Central memory CD8-positive, alpha-beta T cell (primary cell): Measurements from ENCODE around the gene EGLN2.

Experiments used
- ATAC-seq: fragments of 150-1000 bp; cut with Tn5 transposase; replicated peaks from 2 replicates; pipeline ENCODE4 v1.10.0; 2022; ENCODE audit warnings: mild to moderate bottlenecking, moderate FRiP score, moderate number of reproducible peaks; ENCODE audit not compliant: poor library complexity, severe bottlenecking; ENCODE audit errors: extremely low read depth
- DNase-seq, 2 donors: peaks; one replicate each; pipeline ENCODE4 v3.0.0; 2021; ENCODE audit warnings: low spot score in 2 of 2
- H3K27ac Mint-ChIP-seq: one replicate; pipeline ENCODE4 v1.8.0; 2022; ENCODE audit warnings: low read depth, mild to moderate bottlenecking, moderate library complexity, mixed read lengths
- H3K27me3 Mint-ChIP-seq: one replicate; pipeline ENCODE4 v1.8.0; 2022; ENCODE audit warnings: mixed read lengths
- H3K36me3 Mint-ChIP-seq: one replicate; pipeline ENCODE4 v1.8.0; 2022; ENCODE audit warnings: mild to moderate bottlenecking, moderate library complexity, mixed read lengths; ENCODE audit not compliant: insufficient read depth
- H3K4me1 Mint-ChIP-seq: one replicate; pipeline ENCODE4 v1.8.0; 2022; ENCODE audit warnings: mixed read lengths
- H3K4me3 Mint-ChIP-seq: one replicate; pipeline ENCODE4 v1.8.0; 2022; ENCODE audit warnings: mild to moderate bottlenecking, moderate library complexity, mixed read lengths
- H3K9me3 Mint-ChIP-seq: one replicate; pipeline ENCODE4 v1.8.0; 2022; ENCODE audit warnings: mixed read lengths

EGLN2 gene

GRCh38 chr19:40800339-40800996 lies 1.5 kb downstream of the EGLN2 start:
- DNase-seq (no peak), ATAC-seq (no peak)
- Mint-ChIP-seq H3K4me3 (peak overlapping the region; percentile 98), H3K27ac (peak overlapping the region; percentile 97), H3K4me1 (peaks cover 65% of the 10 kb centered on the region), H3K9me3 (no peaks in the 10 kb centered on the region), H3K36me3 (peaks cover 63% of the 10 kb centered on the region), H3K27me3 (no peaks in the 10 kb centered on the region)

GRCh38 chr19:40800997-40801377 lies 2.0 kb downstream of the EGLN2 start:
- peak overlapping the region; percentile 97 for H3K27ac Mint-ChIP-seq
- no peaks in the 10 kb centered on the region for H3K9me3 Mint-ChIP-seq
- H3K27me3 Mint-ChIP-seq, result no peaks in the 10 kb centered on the region
- DNase-seq (no peak), ATAC-seq (no peak)
- peaks cover 64% of the 10 kb centered on the region for H3K36me3 Mint-ChIP-seq
- H3K4me3 Mint-ChIP-seq, result peak overlapping the region; percentile 98
- H3K4me1 Mint-ChIP-seq, result peaks cover 71% of the 10 kb centered on the region

- peak overlapping the region; percentile 97 for H3K27ac Mint-ChIP-seq
- ATAC-seq (no peak), DNase-seq (no peak)
- peaks cover 65% of the 10 kb centered on the region for H3K36me3 Mint-ChIP-seq
- no peaks in the 10 kb centered on the region for H3K9me3 Mint-ChIP-seq
- peaks cover 77% of the 10 kb centered on the region for H3K4me1 Mint-ChIP-seq
- H3K4me3 Mint-ChIP-seq, result peak overlapping the region; percentile 98
- no peaks in the 10 kb centered on the region for H3K27me3 Mint-ChIP-seq
These were observed 2.7 kb downstream of the EGLN2 start for GRCh38 chr19:40801426-40802299.

DNA sequence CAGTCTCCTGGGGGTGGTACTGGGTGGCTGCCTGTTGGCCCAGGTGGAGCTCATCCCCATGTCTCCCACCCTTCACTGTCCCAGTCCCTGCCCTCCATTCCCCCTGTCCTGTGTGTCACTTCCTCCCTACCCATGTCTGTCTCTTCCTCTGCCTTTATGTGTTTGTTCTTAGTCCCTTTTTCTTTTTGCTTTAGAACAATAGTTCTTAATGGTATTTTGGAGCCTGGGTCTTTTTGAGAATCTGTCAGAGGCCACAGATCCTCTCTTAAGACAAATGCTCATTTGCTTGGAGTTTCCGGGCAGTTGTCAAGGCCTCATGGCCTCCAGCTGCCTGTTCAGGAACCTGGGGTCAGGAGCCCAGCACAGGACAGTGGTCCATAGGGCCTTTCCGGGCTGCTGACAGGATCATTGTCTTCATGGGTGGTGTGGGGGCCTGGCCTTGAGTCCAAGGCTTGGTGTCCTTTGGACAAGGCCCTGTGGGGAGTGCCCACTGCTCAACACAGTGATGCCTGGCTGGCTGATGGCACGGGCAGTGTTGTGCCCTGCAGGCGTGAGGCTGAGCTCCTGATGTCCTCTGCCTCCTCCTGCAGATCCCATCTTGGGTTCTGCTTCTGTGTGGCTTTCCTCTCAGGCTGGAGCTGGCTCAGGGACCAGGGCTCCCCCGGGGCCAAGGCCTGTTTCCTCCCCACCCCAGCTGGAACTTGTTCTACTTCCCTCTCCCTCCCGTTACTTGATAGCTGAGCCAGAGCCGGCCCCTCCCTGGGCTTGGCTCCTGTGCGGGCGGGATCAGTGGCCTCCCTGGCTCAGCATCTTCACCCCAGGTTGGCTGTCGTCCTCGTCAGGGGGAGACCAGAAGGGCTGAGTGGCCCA lies 3.5 kb downstream of the EGLN2 start:
- Mint-ChIP-seq H3K4me3 (peak overlapping the region; percentile 98), H3K4me1 (peaks cover 86% of the 10 kb centered on the region), H3K27me3 (no peaks in the 10 kb centered on the region), H3K36me3 (peaks cover 71% of the 10 kb centered on the region), H3K27ac (peak overlapping the region; percentile 97), H3K9me3 (no peaks in the 10 kb centered on the region)
- DNase-seq (no peak), ATAC-seq (no peak)

GRCh38 chr19:40803170-40803856 lies 4.3 kb downstream of the EGLN2 start:
- DNase-seq (no peak), ATAC-seq (no peak)
- Mint-ChIP-seq H3K36me3 (peaks cover 71% of the 10 kb centered on the region), H3K27ac (peak overlapping the region; percentile 97), H3K9me3 (no peaks in the 10 kb centered on the region), H3K4me1 (peaks cover 89% of the 10 kb centered on the region), H3K4me3 (peak overlapping the region; percentile 98), H3K27me3 (no peaks in the 10 kb centered on the region)

DNA sequence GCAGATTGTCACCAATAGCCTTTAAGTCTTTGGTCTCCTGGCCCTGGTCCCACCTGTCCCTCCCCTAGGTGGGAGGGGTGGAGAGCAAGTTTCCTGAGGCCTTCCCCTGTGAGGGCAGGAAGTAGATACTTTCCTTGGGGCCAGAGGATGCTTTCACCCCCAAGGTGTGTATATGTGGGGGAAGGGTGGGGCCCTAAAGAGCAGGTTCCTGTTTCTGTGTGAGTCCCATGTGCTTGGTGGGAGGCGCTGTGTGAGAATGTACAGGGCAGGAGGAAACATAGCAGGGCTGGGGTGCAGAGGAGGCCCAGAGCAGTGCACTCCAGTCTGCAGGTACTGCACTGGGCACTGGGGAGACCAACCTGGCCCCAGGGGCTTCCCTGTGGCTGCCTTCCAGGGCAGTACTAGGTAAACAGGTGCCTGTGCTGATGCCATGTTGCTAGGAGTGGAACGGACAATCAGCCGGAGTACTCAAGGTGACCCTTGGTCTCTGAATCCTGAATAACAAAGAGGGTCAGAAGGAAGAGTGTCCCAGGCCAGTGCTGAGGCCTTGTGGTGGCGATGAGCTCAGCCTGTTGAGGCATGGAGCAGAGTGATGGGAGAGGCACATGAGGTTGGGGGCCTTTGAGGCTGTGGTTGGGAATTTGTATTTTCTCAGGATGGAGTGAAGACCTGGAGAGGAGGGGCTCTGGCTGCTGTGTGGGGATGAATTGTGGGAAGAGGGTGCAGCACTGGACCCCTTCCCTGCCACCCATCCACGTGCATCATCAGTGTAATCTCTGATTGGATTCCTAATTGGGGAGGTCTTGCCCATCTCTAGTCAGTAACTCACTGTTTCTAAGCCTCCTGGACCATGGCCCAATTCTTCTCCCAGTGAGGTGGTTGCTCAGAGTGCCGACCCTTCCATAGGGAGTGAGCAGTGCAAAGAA lies 5.1 kb downstream of the EGLN2 start:
- no peaks in the 10 kb centered on the region for H3K27me3 Mint-ChIP-seq
- H3K27ac Mint-ChIP-seq, result peak overlapping the region; percentile 97
- no peaks in the 10 kb centered on the region for H3K9me3 Mint-ChIP-seq
- peaks cover 67% of the 10 kb centered on the region for H3K36me3 Mint-ChIP-seq
- DNase-seq (peak in 1 of 2 donors; percentile 69), ATAC-seq (peak; percentile 64)
- peak overlapping the region; percentile 98 for H3K4me3 Mint-ChIP-seq
- H3K4me1 Mint-ChIP-seq, result peaks cover 86% of the 10 kb centered on the region

DNA sequence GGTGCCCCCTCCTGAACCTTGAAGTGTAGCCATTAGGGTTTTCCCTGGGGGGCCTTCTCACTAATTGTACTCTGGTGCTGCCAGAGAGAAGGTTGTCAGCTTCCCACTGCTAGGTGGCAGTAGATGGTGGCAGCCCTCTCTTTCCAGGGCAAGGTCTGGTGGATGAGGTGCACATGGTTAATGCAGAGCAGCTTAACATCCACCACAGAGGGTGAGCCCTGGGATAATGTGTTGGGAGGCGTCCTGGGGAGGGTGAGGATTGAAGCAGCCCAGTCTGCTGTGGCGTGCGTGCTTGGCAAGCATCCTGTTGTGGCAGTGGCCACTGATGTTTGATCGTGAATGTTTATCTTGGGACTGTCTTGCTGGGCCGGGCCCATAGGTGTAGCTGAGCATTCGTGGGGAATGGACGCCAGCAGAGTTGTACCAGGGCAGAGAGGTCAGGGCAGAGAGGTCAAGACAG lies 5.8 kb downstream of the EGLN2 start:
- peaks cover 68% of the 10 kb centered on the region for H3K36me3 Mint-ChIP-seq
- ATAC-seq, result no peak
- peaks cover 85% of the 10 kb centered on the region for H3K4me1 Mint-ChIP-seq
- DNase-seq, result no peak
- H3K9me3 Mint-ChIP-seq, result no peaks in the 10 kb centered on the region
- H3K27ac Mint-ChIP-seq, result peak overlapping the region; percentile 97
- peak overlapping the region; percentile 98 for H3K4me3 Mint-ChIP-seq
- no peaks in the 10 kb centered on the region for H3K27me3 Mint-ChIP-seq

DNA sequence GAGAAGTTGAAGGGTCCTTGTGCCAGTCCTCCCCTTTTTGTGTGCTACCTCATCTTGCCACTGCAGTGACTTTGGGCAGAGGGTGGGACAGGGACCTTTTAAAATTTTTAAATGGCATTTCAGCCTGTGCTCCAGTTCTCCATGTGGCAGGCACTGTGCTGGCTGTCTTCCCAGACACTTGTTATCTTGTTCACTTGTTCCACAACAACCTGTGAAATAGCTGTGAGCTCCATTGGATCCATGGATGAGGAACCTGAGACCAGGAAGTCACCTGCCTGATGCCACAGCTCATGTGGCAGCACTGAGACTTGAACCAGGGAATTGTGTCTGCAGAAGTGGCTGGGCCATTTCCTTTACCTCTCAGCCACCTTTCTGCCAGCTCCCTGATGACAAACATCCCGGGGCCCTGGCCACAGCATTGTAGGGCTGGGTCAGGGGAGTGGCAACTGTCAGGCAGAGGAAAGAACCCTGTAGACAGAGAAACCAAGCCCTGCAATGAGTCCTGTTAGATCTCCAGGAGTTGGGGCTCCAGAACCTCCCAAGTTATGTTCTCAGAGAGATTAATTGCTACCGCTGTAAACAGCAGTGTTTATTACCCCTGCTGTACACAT lies 6.4 kb downstream of the EGLN2 start:
- DNase-seq (no peak), ATAC-seq (no peak)
- Mint-ChIP-seq H3K4me1 (peaks cover 84% of the 10 kb centered on the region), H3K27ac (peak overlapping the region; percentile 97), H3K27me3 (no peaks in the 10 kb centered on the region), H3K9me3 (no peaks in the 10 kb centered on the region), H3K36me3 (peaks cover 66% of the 10 kb centered on the region), H3K4me3 (peak overlapping the region; percentile 98)

- Mint-ChIP-seq H3K4me1 (peaks cover 85% of the 10 kb centered on the region), H3K4me3 (peak overlapping the region; percentile 70), H3K27ac (peak overlapping the region; percentile 97), H3K36me3 (peaks cover 60% of the 10 kb centered on the region), H3K27me3 (no peaks in the 10 kb centered on the region), H3K9me3 (no peaks in the 10 kb centered on the region)
- DNase-seq, result peak; percentile 64 to 67
- peak; percentile 50 for ATAC-seq
These were observed 7.6 kb downstream of the EGLN2 start for GRCh38 chr19:40806423-40807146.

GRCh38 chr19:40807147-40808020 lies 8.4 kb downstream of the EGLN2 start:
- DNase-seq, result no peak
- Mint-ChIP-seq H3K4me3 (peak overlapping the region; percentile 70), H3K27ac (peak overlapping the region; percentile 97), H3K27me3 (no peaks in the 10 kb centered on the region), H3K36me3 (peaks cover 57% of the 10 kb centered on the region), H3K9me3 (no peaks in the 10 kb centered on the region), H3K4me1 (peaks cover 85% of the 10 kb centered on the region)
- no peak for ATAC-seq
